ENCODE results near the gene C10orf62. TPM values are rescaled to one million over a fixed set of nuclear protein-coding genes. Genes with fewer than 3 reads are reported as not detected.

The C10orf62 gene
- total and polyA plus RNA-seq, 9 of the 15 experiments (the other 6 are each of a cell fraction or from before 2014, with no cell fraction given), result not detected

DNA sequence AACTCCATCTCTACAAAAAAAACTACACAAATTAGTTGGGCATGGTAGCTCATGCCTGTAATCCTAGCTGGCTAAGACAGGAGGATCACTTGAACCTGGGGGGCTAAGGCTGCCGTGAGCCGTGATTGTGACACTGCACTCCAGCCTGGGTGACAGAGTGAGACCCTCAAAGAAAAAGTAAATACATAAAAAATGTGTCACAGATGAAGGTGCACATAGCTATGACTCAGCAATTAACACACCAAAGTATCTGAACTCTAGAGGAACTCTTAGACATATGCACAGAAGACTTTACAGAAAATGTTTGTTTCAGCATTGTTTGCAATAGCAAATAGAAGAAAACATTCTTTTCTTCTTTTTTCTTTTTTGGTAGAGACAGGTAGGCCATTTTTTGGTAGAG is 8.3 kb downstream of the C10orf62 start (continued):
- no peak for TF ChIP-seq NR2F6 (CRISPR knock-in tag; IDR thresholded peaks at IDR 0.05)
- no peak for TF ChIP-seq ZNF778 (CRISPR knock-in tag; IDR thresholded peaks at IDR 0.05)
- TF ChIP-seq ZNF592 (IDR thresholded peaks at IDR 0.05), result 0 out of 2 replicates have a peak, but pooled peaks have one; percentile 43
- TF ChIP-seq, protein P1, sequence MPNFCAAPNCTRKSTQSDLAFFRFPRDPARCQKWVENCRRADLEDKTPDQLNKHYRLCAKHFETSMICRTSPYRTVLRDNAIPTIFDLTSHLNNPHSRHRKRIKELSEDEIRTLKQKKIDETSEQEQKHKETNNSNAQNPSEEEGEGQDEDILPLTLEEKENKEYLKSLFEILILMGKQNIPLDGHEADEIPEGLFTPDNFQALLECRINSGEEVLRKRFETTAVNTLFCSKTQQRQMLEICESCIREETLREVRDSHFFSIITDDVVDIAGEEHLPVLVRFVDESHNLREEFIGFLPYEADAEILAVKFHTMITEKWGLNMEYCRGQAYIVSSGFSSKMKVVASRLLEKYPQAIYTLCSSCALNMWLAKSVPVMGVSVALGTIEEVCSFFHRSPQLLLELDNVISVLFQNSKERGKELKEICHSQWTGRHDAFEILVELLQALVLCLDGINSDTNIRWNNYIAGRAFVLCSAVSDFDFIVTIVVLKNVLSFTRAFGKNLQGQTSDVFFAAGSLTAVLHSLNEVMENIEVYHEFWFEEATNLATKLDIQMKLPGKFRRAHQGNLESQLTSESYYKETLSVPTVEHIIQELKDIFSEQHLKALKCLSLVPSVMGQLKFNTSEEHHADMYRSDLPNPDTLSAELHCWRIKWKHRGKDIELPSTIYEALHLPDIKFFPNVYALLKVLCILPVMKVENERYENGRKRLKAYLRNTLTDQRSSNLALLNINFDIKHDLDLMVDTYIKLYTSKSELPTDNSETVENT (CRISPR knock-in tag; IDR thresholded peaks at IDR 0.05), result no peak
- no peak for TF ChIP-seq HNRNPLL (IDR thresholded peaks at IDR 0.05; ENCODE audit: low read depth, low read length, poor library complexity, severe bottlenecking)
- TF ChIP-seq, protein P2, sequence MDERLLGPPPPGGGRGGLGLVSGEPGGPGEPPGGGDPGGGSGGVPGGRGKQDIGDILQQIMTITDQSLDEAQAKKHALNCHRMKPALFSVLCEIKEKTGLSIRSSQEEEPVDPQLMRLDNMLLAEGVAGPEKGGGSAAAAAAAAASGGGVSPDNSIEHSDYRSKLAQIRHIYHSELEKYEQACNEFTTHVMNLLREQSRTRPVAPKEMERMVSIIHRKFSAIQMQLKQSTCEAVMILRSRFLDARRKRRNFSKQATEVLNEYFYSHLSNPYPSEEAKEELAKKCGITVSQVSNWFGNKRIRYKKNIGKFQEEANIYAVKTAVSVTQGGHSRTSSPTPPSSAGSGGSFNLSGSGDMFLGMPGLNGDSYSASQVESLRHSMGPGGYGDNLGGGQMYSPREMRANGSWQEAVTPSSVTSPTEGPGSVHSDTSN (CRISPR knock-in tag; IDR thresholded peaks at IDR 0.05; ENCODE audit: low read depth), result no peak
- TF ChIP-seq, protein P2 (tag; conservative IDR thresholded peaks at IDR 0.05; ENCODE audit: low read depth), result no peak
- TF ChIP-seq ZNF263 (CRISPR knock-in tag; IDR thresholded peaks at IDR 0.05; ENCODE audit: borderline replicate concordance), result no peak
- no peak for TF ChIP-seq HMG20A (CRISPR knock-in tag; conservative IDR thresholded peaks at IDR 0.05)
- TF ChIP-seq PHF20 (IDR thresholded peaks at IDR 0.05; ENCODE audit: partially characterized antibody), result no peak
- TF ChIP-seq ZNF707 (CRISPR knock-in tag; conservative IDR thresholded peaks at IDR 0.05), result no peak
- 0 out of 2 replicates have a peak, but pooled peaks have one; percentile 19 for TF ChIP-seq ATF3 (IDR thresholded peaks at IDR 0.05)
- TF ChIP-seq ATF3 (CRISPR knock-in tag; conservative IDR thresholded peaks at IDR 0.05), result no peak
- TF ChIP-seq ZNF830 (CRISPR knock-in tag; IDR thresholded peaks at IDR 0.05), result no peak
- no peak for TF ChIP-seq MYBL2 (IDR thresholded peaks at IDR 0.05; ENCODE audit: low read depth)
- TF ChIP-seq MYBL2 (CRISPR knock-in tag; IDR thresholded peaks at IDR 0.05; ENCODE audit: borderline replicate concordance), result no peak
- no peak for TF ChIP-seq ZSCAN29 (IDR thresholded peaks at IDR 0.05)
- peak; percentile 97 for TF ChIP-seq MAFG (tag; conservative IDR thresholded peaks at IDR 0.05)
- no peak for TF ChIP-seq EWSR1 (IDR thresholded peaks at IDR 0.05; ENCODE audit: borderline replicate concordance, low read depth, partially characterized antibody)
- no peak for TF ChIP-seq DIDO1 (tag; IDR thresholded peaks at IDR 0.05; ENCODE audit: low read depth)

Data from K562 (cell line).